Body of pancreas (tissue), 4 donors: ENCODE results near the gene SEMA3D.

Experiments
- POLR2A ChIP-seq, 3 donors: fragments of 450-650 bp; IDR thresholded peaks; one replicate each; pipeline ENCODE4 v1.6.1; 2016; ENCODE audit warnings: antibody characterized with exemption in 3 of 3, mild to moderate bottlenecking in 2 of 3
- TF ChIP-seq, protein P1 (sequence below), 7 experiments: fragments of 450-650 bp in 4 of 7; fragments of 200-600 bp in 3 of 7; sonication (generic) in 3 of 7; IDR thresholded peaks; one replicate each; pipeline ENCODE4 v1.5.1; 2016 to 2019; ENCODE audit warnings: antibody characterized with exemption in 7 of 7

DNA sequence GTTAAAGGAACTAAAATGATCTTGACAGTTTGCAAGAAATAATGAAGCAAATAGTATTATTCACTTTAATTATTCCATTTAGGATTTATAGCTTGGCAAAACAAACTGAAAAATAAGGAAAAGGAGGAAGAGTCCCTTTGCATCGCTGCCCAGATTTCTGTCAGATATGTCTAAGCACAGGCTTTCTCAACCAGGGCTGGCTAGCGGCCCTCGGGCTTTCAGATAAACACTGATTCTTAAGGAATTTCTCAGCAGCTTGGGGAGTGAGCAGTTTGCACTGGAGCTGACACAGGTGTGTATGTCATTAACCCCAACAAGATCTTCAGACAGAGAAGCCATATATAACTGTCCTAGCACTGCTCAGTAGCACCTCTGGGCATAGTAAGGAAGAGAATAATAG, 47.9 kb upstream of the SEMA3D start:
- TF ChIP-seq, protein P1, sequence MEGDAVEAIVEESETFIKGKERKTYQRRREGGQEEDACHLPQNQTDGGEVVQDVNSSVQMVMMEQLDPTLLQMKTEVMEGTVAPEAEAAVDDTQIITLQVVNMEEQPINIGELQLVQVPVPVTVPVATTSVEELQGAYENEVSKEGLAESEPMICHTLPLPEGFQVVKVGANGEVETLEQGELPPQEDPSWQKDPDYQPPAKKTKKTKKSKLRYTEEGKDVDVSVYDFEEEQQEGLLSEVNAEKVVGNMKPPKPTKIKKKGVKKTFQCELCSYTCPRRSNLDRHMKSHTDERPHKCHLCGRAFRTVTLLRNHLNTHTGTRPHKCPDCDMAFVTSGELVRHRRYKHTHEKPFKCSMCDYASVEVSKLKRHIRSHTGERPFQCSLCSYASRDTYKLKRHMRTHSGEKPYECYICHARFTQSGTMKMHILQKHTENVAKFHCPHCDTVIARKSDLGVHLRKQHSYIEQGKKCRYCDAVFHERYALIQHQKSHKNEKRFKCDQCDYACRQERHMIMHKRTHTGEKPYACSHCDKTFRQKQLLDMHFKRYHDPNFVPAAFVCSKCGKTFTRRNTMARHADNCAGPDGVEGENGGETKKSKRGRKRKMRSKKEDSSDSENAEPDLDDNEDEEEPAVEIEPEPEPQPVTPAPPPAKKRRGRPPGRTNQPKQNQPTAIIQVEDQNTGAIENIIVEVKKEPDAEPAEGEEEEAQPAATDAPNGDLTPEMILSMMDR (IDR thresholded peaks at IDR 0.05): no peak
- no peak for TF ChIP-seq POLR2A (IDR thresholded peaks at IDR 0.05)
